HG02970 (cell line): Measurements from ENCODE around the gene SSH2.
A peak's percentile ranks its signal among the peaks of the same experiment; 100 is the strongest.

ENCODE experiments used
- ATAC-seq: cut with Tn5 transposase; IDR thresholded peaks from one replicate; pipeline ENCODE4 v1.9.1; 2021; ENCODE audit warnings: mild to moderate bottlenecking, moderate library complexity, moderate number of reproducible peaks; ENCODE audit not compliant: unreplicated experiment, low FRiP score

The SSH2 gene

DNA sequence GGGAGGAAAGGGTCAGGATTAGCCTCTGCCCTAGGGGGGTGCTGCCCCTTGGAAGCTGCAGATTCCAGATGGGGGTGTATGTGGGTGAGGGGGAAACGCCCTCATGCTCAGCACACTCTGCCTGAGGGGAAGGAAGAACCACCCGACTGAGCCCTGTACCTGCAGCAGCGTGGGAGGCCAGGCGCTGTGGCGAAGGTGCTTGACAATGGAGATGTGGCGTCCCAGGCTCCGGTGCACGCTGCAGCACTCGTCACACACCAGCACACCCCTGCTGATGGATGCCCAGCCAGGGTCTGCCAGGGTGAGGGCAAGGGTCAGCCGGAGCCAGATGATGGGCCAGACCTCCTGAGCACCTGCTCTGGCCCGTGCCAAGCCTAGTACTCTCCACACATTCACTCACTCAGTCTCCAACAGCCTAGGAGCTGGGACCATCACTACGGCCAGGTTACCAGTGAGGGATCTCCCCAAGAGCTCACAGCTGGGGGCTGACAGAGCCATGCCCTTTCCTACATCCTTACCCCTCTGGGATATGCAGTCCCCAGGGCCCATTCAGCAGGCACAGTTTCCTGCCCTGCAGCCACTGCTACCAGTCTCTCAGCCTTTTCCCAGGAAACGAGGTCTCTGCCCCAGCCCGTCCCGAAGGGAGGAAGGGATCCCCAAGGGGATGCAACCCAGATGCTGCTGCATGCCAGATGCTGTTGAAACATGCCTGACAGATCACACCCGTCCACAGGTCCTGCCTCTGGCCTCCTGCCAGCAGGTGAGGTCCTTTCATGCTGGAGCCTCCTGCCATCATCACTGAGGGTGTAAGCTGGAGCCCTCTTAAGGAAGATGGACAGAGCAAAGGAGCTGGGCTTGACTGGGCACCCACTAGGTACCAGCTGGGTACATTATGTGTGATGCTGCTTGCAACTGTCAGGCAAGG lies 346.4 kb downstream of the SSH2 start:
- ATAC-seq, result no peak

DNA sequence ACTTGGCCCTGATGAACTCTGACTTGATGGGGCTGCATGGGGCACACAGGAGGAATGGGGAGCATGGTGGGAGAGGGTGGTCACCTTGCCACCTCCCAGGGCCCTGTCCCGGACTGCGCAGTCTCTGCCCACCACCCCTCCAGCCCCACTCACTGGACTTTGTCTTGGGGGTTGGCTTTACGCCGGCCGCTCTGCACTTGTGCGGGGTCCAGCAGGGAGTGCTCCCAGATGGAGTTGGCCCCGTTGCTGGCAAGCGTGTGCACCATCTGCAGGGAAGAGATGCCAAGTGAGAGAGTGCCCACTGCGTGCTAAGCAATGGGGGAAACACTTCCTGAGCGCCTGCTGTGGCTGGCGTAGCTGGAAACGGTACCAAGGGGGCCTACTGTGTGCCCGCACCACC lies 347.3 kb downstream of the SSH2 start:
- ATAC-seq, result no peak

GRCh38 chr17:29582254-29582765 lies 347.7 kb downstream of the SSH2 start:
- no peak for ATAC-seq

DNA sequence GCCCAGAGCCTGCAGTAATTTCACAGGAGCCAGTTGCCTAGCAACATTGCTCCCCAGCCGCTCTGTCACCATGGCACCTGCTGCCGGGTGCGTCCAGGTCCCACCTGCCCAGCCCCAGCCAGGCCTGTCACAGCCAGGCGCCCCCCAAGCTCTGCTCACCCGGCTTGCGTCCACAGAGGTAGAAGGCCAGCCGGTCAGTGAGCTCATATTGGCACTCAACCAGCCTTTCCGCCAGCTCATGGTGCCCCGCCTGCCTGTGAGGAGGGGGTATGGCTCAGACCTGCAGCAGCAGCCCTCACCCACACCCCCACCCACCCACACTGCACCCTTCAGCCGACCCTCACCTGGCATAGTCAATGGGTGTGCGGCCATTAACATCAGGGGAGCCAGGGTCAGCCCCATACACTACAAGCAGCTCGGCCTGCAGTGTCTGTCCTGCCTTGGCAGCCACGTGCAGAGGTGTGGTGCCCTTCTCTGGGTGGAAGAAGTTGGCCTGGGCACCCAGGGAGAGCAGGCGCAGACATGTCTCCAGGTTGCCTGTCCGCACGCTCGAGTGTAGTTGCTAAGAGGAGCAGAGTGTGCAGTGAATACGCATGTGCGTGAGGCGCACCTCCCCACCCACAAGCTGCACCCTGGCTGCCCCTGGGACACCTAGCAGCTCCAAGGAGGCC lies 348.3 kb downstream of the SSH2 start:
- no peak for ATAC-seq

- ATAC-seq, result peak; percentile 71
Observed at GRCh38 chr17:29579866-29580771, 349.9 kb downstream of the SSH2 start.

GRCh38 chr17:29578626-29579485 lies 351.2 kb downstream of the SSH2 start:
- ATAC-seq, result no peak

GRCh38 chr17:29577385-29578211 lies 352.4 kb downstream of the SSH2 start:
- ATAC-seq, result no peak

- ATAC-seq, result no peak
Observed at GRCh38 chr17:29577001-29577370, 353.0 kb downstream of the SSH2 start.

DNA sequence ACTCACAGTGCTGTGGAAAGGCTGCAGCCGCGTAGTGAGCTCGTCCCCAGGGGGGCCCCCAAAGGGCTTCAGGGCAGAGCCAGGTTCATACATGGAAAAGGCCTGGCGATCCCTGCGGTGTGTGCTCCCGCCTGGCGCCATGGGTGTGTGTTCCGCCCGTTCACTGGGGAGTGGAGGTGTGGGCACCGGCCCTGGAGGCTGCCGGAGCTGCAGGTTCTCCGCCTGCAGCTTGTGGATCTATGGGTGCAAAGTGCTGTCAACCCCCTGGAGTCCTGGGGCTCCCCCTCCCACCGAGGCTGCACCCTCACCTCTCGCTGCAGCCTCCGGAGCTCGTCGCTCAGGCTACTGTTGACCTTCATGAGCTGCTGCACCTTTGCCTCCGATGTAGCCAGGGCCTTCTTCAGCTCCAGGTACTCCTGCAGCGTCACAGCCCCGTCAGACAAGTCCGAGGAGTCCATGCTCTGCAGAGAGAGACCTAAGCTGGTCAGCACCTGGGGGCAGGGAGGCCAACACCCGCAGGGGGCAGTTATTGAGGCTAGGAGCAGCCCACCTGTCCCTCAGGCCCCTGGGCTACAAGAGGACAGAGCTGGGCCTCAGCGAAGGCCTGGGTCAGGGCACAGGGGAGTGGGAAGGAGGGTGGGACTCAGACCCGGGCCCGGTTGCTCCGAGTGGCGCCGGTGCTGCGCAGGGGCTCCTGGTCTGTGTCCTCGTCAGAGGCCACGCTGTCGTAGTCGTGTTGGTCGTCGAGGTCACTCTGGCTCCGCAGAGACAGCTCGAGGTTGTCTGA lies 353.6 kb downstream of the SSH2 start:
- no peak for ATAC-seq
